Suprapubic skin (tissue), 4 donors: ENCODE results near the gene OS9. TPM values are rescaled to one million over a fixed set of nuclear protein-coding genes. Genes with fewer than 3 reads are reported as not detected.

Experiments used
- DNase-seq, 2 donors: peaks; one replicate each; pipeline ENCODE4 v3.0.0-alpha.2; 2019; ENCODE audit warnings: low spot score in 2 of 2
- H3K27ac ChIP-seq: fragments of 200-600 bp; sonication (generic); one replicate; pipeline ENCODE4 v1.5.1; 2019
- H3K27me3 ChIP-seq: fragments of 200-600 bp; sonication (generic); one replicate; pipeline ENCODE4 v1.5.1; 2019
- H3K36me3 ChIP-seq: fragments of 200-600 bp; sonication (generic); one replicate; pipeline ENCODE4 v1.5.1; 2019
- H3K4me1 ChIP-seq: fragments of 200-600 bp; sonication (generic); one replicate; pipeline ENCODE4 v1.5.1; 2019
- H3K4me3 ChIP-seq: fragments of 200-600 bp; sonication (generic); one replicate; pipeline ENCODE4 v1.5.1; 2019; ENCODE audit warnings: mild to moderate bottlenecking
- H3K9me3 ChIP-seq: fragments of 200-600 bp; sonication (generic); one replicate; pipeline ENCODE4 v1.5.1; 2019
- EP300 ChIP-seq: sonication (generic); formaldehyde crosslinking; IDR thresholded peaks from one replicate; pipeline ENCODE4 v1.6.1; 2017; ENCODE audit warnings: antibody characterized with exemption
- POLR2A ChIP-seq, 2 donors: fragments of 450-650 bp; IDR thresholded peaks; one replicate each; pipeline ENCODE4 v1.6.1; 2017; ENCODE audit warnings: antibody characterized with exemption in 2 of 2, mild to moderate bottlenecking in 2 of 2, moderate library complexity in 2 of 2
- POLR2AphosphoS5 ChIP-seq, 3 donors: sonication (generic); formaldehyde crosslinking; IDR thresholded peaks; one replicate each; pipeline ENCODE4 v1.6.1; 2017; ENCODE audit warnings: antibody characterized with exemption in 3 of 3
- WGBS: methylation state at CpG from one replicate; pipeline ENCODE4 v1.1.5; 2018; 5-methylcytosine and 5-hydroxymethylcytosine counted together
- total RNA-seq, 4 donors: library from RNA; depleted of rRNA; stranded (reverse); fragments of >200 nt; gene quantifications; one replicate each; pipeline ENCODE4 v1.1.0, GENCODE V29; 2016
- TF ChIP-seq, protein P1 (sequence below), 2 donors: fragments of 200-600 bp in 1 of 2; fragments of 450-650 bp in 1 of 2; sonication (generic) in 1 of 2; IDR thresholded peaks; one replicate each; pipeline ENCODE4 v1.5.1; 2016 to 2019; ENCODE audit warnings: antibody characterized with exemption in 2 of 2, mild to moderate bottlenecking in 1 of 2, moderate library complexity in 1 of 2

OS9 gene
- total RNA-seq, 4 donors from 2014 or later = 165 to 282 (median 236) TPM

DNA sequence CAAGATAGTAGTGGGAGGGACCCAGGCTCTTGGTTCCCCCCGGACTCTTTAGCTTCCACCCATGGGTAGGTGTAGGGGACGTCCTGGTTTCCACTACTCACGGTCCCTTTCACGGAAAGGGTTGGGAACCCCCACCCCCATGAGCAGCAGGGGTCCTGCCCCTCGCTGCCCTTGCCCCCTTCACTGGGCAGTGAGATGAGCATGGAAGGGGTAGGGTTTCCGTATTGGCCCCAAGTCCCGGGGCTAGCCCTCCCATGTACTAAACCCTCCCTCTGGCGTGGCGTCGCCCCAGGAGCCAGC is 31.9 kb downstream of the OS9 start:
- peaks cover 13% of the 10 kb centered on the region for H3K36me3 ChIP-seq
- 14% methylated on average over 8 of the region's 10 CpGs for WGBS
- peak overlapping the region; percentile 82 for H3K4me3 ChIP-seq
- no peak overlapping the region for H3K27ac ChIP-seq
- DNase-seq = no peak
- TF ChIP-seq, protein P1, sequence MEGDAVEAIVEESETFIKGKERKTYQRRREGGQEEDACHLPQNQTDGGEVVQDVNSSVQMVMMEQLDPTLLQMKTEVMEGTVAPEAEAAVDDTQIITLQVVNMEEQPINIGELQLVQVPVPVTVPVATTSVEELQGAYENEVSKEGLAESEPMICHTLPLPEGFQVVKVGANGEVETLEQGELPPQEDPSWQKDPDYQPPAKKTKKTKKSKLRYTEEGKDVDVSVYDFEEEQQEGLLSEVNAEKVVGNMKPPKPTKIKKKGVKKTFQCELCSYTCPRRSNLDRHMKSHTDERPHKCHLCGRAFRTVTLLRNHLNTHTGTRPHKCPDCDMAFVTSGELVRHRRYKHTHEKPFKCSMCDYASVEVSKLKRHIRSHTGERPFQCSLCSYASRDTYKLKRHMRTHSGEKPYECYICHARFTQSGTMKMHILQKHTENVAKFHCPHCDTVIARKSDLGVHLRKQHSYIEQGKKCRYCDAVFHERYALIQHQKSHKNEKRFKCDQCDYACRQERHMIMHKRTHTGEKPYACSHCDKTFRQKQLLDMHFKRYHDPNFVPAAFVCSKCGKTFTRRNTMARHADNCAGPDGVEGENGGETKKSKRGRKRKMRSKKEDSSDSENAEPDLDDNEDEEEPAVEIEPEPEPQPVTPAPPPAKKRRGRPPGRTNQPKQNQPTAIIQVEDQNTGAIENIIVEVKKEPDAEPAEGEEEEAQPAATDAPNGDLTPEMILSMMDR (IDR thresholded peaks at IDR 0.05) = no peak
- TF ChIP-seq EP300 = no peak
- TF ChIP-seq POLR2AphosphoS5 (IDR thresholded peaks at IDR 0.05) = no peak
- no peak for TF ChIP-seq POLR2A (IDR thresholded peaks at IDR 0.05)
- no peaks in the 10 kb centered on the region for H3K9me3 ChIP-seq
- no peaks in the 10 kb centered on the region for H3K27me3 ChIP-seq
- peaks cover 27% of the 10 kb centered on the region for H3K4me1 ChIP-seq

DNA sequence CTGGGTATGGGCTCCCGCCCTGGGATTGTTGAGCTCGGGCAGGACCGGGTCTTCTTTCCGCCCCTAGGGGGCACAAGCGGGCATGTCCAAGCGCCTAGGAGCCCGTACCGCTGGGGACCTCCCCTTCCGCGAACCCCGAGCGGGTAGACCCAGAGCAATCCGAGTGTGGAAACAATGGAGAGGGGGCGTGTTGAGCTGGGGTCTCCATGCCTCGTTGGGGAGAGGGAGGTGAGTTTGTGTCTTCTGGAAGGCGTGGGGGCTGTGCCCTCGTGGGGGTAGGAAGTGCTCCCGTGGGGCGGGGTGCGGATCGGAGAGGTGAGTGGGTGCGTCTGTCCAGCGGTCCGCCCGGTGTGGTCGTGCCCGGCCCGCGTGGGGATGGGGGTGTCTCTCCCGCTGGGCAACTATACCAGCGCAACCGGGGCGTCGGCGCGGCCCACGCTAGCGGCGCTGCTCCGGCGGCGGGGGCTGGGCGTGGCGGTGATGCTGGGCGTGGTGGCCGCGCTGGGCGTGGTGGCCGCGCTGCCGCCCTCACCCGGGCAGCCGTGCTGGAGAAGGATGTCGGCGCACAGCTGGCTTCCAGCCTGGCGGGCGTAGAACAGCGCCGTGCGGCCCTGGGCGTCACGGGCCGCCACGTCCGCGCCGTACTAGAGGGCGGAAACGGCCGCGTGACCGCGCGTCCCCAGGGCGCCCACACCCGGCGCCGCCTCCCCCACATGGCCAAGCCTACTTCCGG is 32.4 kb downstream of the OS9 start:
- no peaks in the 10 kb centered on the region for H3K27me3 ChIP-seq
- TF ChIP-seq, protein P1 (IDR thresholded peaks at IDR 0.05) = peak; percentile 41 to 86
- no peak for TF ChIP-seq POLR2A (IDR thresholded peaks at IDR 0.05)
- DNase-seq = peak; percentile 90 to 92
- H3K4me3 ChIP-seq = peak overlapping the region; percentile 82
- H3K36me3 ChIP-seq = peaks cover 8% of the 10 kb centered on the region
- no peaks in the 10 kb centered on the region for H3K9me3 ChIP-seq
- peak overlapping the region; percentile 66 for H3K27ac ChIP-seq
- H3K4me1 ChIP-seq = peaks cover 27% of the 10 kb centered on the region
- 13% methylated on average over 16 of the region's 79 CpGs for WGBS

GRCh38 chr12:57726884-57727757 is 33.2 kb downstream of the OS9 start:
- Histone ChIP-seq H3K9me3 (no peaks in the 10 kb centered on the region), H3K4me1 (peaks cover 27% of the 10 kb centered on the region), H3K27ac (peak overlapping the region; percentile 66), H3K4me3 (peak overlapping the region; percentile 82), H3K36me3 (peaks cover under 1% of the 10 kb centered on the region), H3K27me3 (no peaks in the 10 kb centered on the region)
- no peak for TF ChIP-seq EP300
- TF ChIP-seq POLR2AphosphoS5 (IDR thresholded peaks at IDR 0.05) = peak in 1 of 3 donors; percentile 5
- TF ChIP-seq, protein P1 (IDR thresholded peaks at IDR 0.05) = peak in 1 of 2 donors; percentile 31
- TF ChIP-seq POLR2A (IDR thresholded peaks at IDR 0.05) = no peak
- 33% methylated on average over 46 of the region's 76 CpGs for WGBS
- no peak for DNase-seq

GRCh38 chr12:57727758-57728395 is 33.9 kb downstream of the OS9 start:
- Histone ChIP-seq H3K36me3 (no peaks in the 10 kb centered on the region), H3K9me3 (no peaks in the 10 kb centered on the region), H3K27me3 (no peaks in the 10 kb centered on the region), H3K27ac (no peak overlapping the region), H3K4me3 (no peak overlapping the region), H3K4me1 (peaks cover 27% of the 10 kb centered on the region)
- no peak for DNase-seq
- WGBS = 71% methylated on average over 20 of the region's 21 CpGs
- TF ChIP-seq EP300 (no peak), POLR2A (IDR thresholded peaks at IDR 0.05) (no peak), POLR2AphosphoS5 (IDR thresholded peaks at IDR 0.05) (no peak)
- TF ChIP-seq, protein P1 (IDR thresholded peaks at IDR 0.05) = no peak
